GM19023 (cell line): ENCODE results near the gene BAK1.

Source experiments
- ATAC-seq: cut with Tn5 transposase; IDR thresholded peaks from one replicate; pipeline ENCODE4 v1.9.1; 2021; ENCODE audit warnings: mild to moderate bottlenecking, moderate library complexity; ENCODE audit not compliant: unreplicated experiment

BAK1 gene

DNA sequence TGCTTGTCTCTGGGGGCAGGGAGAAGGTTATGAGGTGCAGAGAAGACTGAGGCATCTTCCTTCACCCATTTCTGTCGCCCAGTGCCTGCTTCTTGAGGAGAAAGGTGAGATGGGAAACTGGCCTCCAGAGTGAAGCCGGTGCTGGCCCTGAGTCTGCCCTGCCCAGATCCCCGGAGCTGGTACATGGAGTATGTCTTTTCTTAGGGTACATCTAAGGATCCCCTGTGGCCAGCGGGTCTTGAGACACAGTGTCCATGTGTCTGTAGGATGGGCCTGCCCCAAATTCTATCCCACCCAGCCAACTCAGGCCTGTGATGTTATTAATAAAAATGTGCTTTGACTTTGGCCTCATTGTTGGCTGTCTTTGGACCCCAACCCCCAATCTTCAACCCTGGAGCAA is 8.8 kb upstream of the BAK1 start:
- no peak for ATAC-seq

DNA sequence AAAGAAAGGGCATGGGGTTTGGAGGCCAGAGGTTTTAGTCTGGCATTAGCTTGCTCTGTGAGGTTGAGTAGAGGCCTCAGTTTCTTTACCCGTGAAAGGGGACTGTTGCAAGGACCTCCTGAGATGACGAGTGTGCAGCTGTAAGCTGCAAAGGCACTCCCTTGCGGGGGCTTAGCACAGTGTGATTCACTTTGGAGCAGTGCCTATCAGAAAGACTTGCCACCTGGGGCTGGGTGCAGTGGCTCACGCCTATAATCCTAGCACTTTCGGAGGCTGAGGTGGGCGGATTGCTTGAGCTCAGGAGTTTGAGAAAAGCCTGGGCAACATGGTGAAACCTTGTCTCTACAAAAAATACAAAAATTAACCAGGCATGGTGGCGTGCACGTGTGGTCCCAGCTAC is 7.5 kb upstream of the BAK1 start:
- ATAC-seq = no peak

DNA sequence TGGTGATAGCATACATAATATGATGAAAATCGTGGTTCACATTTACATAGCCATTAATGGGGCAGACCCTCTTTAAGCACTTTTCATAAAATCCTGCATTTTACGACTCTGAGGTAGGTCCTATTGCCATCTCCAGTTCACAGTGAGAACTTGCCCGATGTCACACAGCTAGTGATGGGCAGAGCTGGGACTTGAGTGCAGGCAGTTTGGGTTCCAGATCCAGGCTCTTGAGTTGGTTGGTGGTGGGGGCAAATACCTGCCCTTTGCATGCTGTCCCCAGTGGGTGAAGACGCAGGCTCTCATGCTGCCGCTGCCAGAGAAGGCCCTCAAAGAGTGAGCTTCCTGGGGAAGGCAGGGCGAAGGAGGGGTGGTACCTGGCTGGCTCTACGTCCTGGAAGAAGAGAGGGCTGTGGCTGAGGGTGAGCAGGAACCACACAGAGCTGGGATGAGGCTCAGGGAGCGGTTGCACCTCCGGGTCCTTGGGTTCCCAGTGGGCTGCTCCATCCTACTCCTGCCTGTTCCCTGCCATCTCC is 6.1 kb upstream of the BAK1 start:
- ATAC-seq = no peak

- ATAC-seq = peak; percentile 65
Measured at GRCh38 chr6:33585403-33586107, 5.5 kb upstream of the BAK1 start.

DNA sequence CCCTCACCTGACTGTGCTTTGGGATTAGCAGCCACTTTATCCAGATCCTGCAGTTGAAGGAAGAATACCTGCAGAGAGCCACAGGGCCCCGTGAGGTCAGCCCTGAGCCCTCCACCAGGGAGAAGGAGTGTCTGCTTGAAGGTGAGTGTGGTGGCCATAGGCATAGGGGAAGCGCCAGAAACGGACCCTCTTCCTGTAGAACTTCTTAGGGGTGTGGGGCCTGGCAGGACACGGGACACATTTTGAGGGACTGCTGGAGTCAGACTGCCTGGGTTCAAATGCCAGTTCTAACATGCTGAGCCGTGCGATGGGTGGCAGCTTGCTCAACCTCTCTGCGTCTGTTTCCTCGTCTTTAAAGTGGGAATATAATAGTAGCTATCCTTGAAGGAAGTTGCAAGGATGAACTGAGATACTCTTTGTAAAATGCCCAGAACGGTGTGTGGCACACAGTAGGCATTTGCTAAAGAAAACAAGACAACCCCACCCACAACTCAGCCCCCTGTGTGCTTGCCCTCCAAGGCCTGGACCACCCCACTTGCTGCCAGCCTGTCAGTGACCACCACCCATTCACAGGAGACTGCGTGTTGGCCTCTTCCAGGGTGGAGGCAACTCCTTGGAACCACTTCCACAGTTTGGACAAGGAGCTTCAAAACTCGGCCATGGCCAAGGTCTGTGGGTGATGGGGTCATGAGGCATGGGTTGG is 4.8 kb upstream of the BAK1 start:
- ATAC-seq = no peak

DNA sequence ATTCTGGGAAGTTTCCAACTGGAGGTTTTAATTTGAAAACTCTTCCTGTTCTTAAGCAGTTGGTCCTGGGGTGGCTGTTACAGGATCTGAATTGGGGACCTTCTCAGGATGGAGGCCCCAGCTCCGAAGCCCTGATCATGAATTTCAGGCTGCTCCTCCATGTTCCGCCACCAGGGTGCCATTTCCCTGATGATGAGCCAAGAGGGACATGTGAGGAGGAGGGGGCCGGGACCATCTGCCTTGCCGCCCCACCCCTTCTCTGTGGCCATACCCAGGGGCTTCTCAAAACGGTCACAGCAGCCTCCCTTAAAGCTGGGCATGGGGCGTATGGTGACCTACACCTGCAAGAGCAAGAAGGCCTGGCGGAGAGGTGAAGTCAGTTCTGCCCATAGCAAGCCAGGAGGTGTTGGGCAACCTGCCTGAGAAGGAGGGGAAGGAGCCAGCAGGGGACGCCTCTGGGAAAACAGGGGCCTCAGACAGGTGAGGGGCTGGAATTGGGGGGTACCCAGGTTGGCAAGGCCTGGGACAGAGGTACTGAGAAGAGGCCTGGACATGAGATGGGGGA is 3.6 kb upstream of the BAK1 start:
- ATAC-seq = no peak

DNA sequence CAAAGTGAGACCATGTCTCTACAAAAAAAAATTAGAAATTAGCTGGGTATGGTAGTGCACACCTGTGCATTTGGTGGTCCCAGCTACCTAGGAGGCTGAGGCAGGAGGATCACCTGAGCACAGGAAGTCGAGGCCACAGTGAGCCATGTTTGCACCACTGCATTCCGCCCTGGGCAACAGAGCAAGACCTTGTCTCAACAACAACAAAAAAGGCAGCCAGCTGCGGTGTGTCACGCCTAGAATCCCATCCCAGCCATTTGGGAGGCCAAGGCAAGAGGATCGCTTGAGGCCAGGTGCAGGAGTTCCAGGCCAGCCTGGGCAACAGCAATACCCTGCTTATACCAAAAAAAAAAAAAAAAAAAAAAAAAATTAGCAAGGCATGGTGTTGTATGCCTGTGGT is 1.1 kb upstream of the BAK1 start:
- no peak for ATAC-seq

DNA sequence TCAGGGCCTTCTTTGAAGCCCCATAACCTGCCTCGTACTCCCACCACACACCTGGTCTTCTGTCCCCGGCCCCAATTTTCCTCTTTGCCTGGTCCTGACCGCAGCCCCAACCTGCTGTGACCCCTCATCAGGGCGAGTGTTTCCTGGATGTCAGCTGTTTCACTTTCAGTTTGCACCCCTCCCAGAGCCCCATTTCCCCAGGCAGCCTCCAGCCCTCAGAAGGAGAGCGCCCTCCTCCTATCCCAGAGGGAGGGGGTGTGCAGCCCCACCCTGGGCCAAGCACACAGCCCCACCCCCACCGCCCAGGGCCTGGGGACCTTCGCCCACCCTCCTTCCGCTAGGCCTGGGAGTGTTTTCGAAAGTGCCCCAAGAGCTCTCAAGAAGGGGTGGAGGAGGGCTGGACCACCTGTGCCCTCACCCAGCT is 1.5 kb downstream of the BAK1 start:
- ATAC-seq = no peak

DNA sequence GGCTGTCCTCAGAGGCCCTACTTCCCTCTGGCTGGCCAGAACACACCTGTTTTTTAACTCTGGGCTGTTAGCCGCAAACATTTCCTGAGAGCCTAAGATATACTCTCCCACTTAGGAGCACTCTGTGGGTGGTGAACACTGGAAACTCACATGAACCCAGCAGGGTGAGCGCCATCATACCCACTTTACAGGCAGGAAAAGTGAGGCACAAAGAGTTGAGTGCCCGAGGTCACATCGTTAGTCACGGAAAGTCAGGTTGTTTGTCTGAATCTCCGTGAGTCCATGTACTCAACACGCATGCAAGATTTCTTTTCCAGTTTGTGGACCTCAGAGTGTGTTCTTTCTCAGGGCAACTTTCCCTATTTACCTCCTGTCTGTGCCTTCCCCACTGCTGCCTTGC is 1.9 kb downstream of the BAK1 start:
- no peak for ATAC-seq

GRCh38 chr6:33577718-33578117 is 2.4 kb downstream of the BAK1 start:
- ATAC-seq = no peak

DNA sequence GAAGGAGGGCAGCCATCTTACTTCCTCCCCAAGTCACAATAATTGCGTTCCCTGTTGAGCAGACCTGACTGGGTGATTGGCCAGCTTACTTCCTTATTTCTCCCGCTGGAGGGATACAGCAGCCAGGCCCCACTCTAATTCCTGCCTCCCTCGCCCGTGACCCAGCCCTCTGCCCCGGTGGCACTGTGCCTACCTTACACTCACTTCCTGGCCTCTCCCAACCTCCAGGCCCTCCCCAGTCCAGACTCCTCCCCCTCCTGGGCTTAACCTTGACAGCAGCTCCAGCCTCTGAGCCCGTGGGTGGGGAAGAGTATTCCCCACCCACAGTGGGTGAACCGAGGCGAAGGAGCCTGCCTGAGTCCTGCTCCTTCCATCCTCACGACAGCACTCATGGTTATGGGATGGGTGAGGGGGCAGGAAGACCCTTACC is 3.0 kb downstream of the BAK1 start:
- ATAC-seq = no peak

GRCh38 chr6:33576668-33577067 is 3.4 kb downstream of the BAK1 start:
- no peak for ATAC-seq

- no peak for ATAC-seq
Measured at GRCh38 chr6:33575211-33575610, 4.9 kb downstream of the BAK1 start.

- no peak for ATAC-seq
Measured at GRCh38 chr6:33571637-33572316, 8.3 kb downstream of the BAK1 start.

DNA sequence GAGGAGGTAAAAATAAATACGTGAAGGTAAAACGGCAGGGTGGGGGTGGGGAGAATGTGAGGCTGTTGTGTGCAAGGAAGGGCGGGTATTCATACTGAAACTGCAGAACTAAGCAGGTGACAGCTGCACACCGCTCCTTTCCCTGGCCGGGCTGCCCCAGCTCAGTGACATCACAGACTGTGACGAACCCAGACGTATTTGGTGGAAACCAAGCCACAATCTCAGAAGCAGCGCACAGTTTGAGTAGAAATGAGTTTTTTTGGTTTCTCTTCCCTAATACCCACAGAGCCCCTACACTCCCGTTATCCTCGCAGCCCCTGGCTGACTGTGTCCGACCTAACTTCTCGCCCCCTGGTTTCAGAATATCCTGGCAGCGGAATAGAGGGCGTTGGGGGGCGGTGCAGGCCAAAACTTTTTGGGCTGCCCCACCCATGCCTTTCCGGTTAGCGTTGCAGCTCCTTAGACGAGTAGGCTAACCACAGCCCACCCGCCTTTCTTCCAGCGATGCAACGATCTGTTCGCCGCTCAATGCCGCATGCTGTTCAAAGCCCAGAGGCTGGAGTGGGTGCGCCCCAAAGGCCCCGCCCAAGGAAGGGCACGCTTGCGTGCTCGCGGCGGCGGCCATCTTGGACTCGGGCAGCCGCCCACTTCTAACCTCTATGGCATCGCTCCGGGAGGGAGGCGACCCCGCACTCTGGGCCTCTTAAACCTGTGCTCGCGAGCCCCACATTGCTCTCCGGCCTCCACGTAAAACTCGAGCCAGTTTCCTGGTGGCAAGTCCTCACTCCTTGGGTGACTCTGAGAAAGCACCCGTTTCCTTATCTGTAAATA is 9.1 kb downstream of the BAK1 start:
- ATAC-seq = peak; percentile 89

- ATAC-seq = no peak
Measured at GRCh38 chr6:33568826-33569570, 11.1 kb downstream of the BAK1 start.

- ATAC-seq = no peak
Measured at GRCh38 chr6:33567836-33568235, 12.2 kb downstream of the BAK1 start.

- ATAC-seq = no peak
Measured at GRCh38 chr6:33566182-33567084, 13.6 kb downstream of the BAK1 start.

DNA sequence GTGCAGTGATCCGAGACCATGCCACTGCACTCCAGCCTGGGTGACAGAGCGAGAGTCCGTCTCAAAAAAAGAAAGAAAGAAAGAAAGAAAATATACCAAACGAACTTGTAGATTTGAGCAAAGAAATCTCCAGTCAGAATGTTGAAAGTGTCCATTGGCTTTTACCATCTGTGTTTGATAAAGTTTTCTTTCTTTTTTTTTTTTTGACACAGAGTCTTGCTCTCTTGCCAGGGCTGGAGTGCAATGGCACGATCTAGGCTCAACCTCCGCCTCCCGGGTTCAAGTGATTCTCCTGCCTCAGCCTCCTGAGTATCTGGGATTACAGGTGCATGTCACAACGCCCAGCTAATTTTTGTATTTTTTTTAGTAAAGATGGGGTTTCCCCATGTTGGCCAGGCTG is 21.3 kb downstream of the BAK1 start:
- ATAC-seq = no peak
